ENCODE measurements around the gene NDUFS5. TPM values are rescaled to one million over a fixed set of nuclear protein-coding genes. Genes with fewer than 3 reads are reported as not detected.

The NDUFS5 gene
- total RNA-seq, 2 donors from 2014 or later = 114 to 199 TPM

Other genes starting within 250 kb of the NDUFS5 start
- 10 to 100 TPM; 16.6 to 28.5 TPM for gene RRAGC, start 166.6 kb upstream of the NDUFS5 start, total RNA-seq
- 10 to 100 TPM; 15.5 to 40.5 TPM for gene MYCBP, start 153.0 kb upstream of the NDUFS5 start, total RNA-seq
- gene GJA9, start 144.8 kb upstream of the NDUFS5 start, total RNA-seq = not detected
- gene RHBDL2, start 84.5 kb upstream of the NDUFS5 start, total RNA-seq = not detected
- 10 to 100 TPM; 52.2 to 54.1 TPM for gene AKIRIN1, start 35.1 kb upstream of the NDUFS5 start, total RNA-seq
- 100 to 1,000 TPM; 434 to 605 TPM for gene MACF1, start 178.3 kb downstream of the NDUFS5 start, total RNA-seq